ENCODE measurements around the gene BNIPL.
A peak's percentile ranks its signal among the peaks of the same experiment; 100 is the strongest.

Gene BNIPL

DNA sequence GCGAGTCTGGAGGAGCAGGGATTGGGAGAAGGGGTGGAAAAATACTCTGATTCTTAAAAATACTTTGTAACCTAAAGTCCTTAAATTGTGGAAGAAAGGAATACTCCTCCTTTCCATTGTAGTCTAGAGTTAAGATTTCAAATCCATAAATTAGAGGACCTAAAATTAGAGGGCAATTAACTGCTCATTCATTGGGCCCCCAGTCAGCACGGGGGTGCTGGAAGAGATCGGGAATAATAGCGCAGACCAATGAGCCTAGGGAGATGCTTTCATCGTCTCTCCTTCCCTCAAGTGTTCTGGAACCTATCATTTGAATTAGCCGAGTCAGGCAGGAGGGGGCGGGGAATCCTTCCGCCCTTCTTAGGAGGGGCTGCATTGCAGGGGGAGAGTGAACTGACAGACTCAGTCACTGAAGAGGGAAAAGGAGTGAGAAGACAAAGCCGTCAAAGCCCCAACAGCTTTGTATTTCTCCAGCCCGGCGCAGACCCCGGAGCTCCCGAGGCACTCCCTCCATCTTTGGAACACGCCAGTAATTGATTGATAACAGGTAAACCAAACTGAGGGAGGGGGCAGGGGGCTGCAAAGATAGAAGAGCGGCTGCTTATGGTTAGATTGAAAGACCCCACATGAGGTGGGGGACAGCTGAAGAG, 23.7 kb downstream of the BNIPL start, which contains the start of gene MLLT11:
MLLT11 (plus strand) TSS at position 391 of the 650 bp plus-strand sequence. CDS start 6,828 bp downstream, outside the sequence.
- Histone ChIP-seq H3K79me2 (ENCODE audit: insufficient read depth, low read length) (peaks cover 19% of the 10 kb centered on the region; the same call in 1 of the 2 replicates), H3K4me3 (ENCODE audit: low read depth, low read length, poor library complexity, severe bottlenecking) (peak within 1 kb of the TSS; percentile 81), H3K9ac (ENCODE audit: low read length) (peak within 1 kb of the TSS; percentile 86), H3K4me2 (ENCODE audit: low read length) (peak within 1 kb of the TSS; percentile 96), H3K27ac (ENCODE audit: low read depth, low read length, poor library complexity, severe bottlenecking) (peak within 1 kb of the TSS; percentile 64), H3K27me3 (ENCODE audit: insufficient read depth, low read length) (no peaks in the 10 kb centered on the region), H4K20me1 (ENCODE audit: insufficient read depth, low read length) (no peaks in the 10 kb centered on the region), H2AFZ (ENCODE audit: low read length) (peak within 1 kb of the TSS; percentile 39), H3K36me3 (ENCODE audit: insufficient read depth, low read length) (peaks cover 18% of the 10 kb centered on the region), H3K4me1 (ENCODE audit: insufficient read depth, low read length, severe bottlenecking) (peaks cover 46% of the 10 kb centered on the region), H3K9me2 (ENCODE audit: low read depth, low read length) (no peaks in the 10 kb centered on the region), H3F3A (ENCODE audit: insufficient read depth, low read length) (0 out of 2 replicates have a peak, but pooled peaks cover 3% of the 10 kb centered on the region), H3K9me3 (ENCODE audit: low read length) (no peaks in the 10 kb centered on the region)
- no peak for TF ChIP-seq EZH2 (IDR thresholded peaks at IDR 0.05; ENCODE audit: borderline replicate concordance, low read length)
- TF ChIP-seq, protein P1, sequence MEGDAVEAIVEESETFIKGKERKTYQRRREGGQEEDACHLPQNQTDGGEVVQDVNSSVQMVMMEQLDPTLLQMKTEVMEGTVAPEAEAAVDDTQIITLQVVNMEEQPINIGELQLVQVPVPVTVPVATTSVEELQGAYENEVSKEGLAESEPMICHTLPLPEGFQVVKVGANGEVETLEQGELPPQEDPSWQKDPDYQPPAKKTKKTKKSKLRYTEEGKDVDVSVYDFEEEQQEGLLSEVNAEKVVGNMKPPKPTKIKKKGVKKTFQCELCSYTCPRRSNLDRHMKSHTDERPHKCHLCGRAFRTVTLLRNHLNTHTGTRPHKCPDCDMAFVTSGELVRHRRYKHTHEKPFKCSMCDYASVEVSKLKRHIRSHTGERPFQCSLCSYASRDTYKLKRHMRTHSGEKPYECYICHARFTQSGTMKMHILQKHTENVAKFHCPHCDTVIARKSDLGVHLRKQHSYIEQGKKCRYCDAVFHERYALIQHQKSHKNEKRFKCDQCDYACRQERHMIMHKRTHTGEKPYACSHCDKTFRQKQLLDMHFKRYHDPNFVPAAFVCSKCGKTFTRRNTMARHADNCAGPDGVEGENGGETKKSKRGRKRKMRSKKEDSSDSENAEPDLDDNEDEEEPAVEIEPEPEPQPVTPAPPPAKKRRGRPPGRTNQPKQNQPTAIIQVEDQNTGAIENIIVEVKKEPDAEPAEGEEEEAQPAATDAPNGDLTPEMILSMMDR (IDR thresholded peaks at IDR 0.05; ENCODE audit: low read length): peak; percentile 41; the same call in 1 of the 2 replicates

DNA sequence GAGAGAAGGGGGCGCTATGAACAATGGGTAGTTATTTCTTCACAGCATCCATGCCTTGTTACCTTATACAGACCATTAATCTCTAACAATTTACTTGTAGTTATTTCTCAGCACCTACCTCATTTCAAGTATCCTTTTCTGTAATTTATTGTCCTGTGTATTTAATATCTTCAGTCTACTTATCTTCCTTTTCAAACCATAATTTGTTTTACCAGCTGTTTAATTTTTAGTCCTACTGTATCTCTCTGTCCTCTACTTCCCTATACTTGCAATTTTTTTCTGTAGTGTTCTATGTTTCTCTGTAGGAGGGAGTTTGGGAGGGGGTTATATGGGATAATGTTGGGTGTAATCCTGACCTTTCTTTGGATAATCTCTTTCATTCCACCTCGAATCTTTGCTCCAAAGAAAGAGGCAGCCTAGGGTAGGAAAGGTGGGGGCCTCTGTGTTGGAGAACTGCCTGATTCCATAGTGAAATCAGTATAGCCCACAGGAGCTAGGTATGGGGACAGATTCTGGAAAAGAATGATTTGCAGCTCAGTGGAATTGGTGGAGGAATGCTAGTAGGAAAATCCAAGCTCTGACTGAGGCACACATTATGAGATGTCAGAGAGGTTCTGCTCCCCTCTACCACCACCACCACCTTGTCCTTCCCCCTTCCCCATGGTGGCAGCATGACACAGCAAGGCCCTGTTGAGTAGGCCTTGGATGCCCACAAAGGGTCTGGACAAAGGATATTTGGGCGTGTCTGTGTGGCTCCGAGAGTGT, 24.5 kb downstream of the BNIPL start:
- H3K9ac ChIP-seq (ENCODE audit: low read length): peak overlapping the region; percentile 86
- H4K20me1 ChIP-seq (ENCODE audit: insufficient read depth, low read length): no peaks in the 10 kb centered on the region
- H3K9me2 ChIP-seq (ENCODE audit: low read depth, low read length): no peaks in the 10 kb centered on the region
- no peaks in the 10 kb centered on the region for H3K27me3 ChIP-seq (ENCODE audit: insufficient read depth, low read length)
- no peak for TF ChIP-seq EZH2 (IDR thresholded peaks at IDR 0.05; ENCODE audit: borderline replicate concordance, low read length)
- TF ChIP-seq, protein P1 (IDR thresholded peaks at IDR 0.05; ENCODE audit: low read length): no peak
- 0 out of 2 replicates have a peak, but pooled peaks cover 3% of the 10 kb centered on the region for H3F3A ChIP-seq (ENCODE audit: insufficient read depth, low read length)
- H3K4me3 ChIP-seq (ENCODE audit: low read depth, low read length, poor library complexity, severe bottlenecking): peak overlapping the region; percentile 81
- H3K4me2 ChIP-seq (ENCODE audit: low read length): peak overlapping the region; percentile 96
- H3K36me3 ChIP-seq (ENCODE audit: insufficient read depth, low read length): peaks cover 11% of the 10 kb centered on the region; the same call in 1 of the 2 replicates
- H3K79me2 ChIP-seq (ENCODE audit: insufficient read depth, low read length): peaks cover 19% of the 10 kb centered on the region; the same call in 1 of the 2 replicates
- H2AFZ ChIP-seq (ENCODE audit: low read length): peak overlapping the region; percentile 39; the same call in 1 of the 2 replicates
- H3K4me1 ChIP-seq (ENCODE audit: insufficient read depth, low read length, severe bottlenecking): peaks cover 46% of the 10 kb centered on the region
- H3K9me3 ChIP-seq (ENCODE audit: low read length): no peaks in the 10 kb centered on the region
- peak overlapping the region; percentile 64 for H3K27ac ChIP-seq (ENCODE audit: low read depth, low read length, poor library complexity, severe bottlenecking)

DNA sequence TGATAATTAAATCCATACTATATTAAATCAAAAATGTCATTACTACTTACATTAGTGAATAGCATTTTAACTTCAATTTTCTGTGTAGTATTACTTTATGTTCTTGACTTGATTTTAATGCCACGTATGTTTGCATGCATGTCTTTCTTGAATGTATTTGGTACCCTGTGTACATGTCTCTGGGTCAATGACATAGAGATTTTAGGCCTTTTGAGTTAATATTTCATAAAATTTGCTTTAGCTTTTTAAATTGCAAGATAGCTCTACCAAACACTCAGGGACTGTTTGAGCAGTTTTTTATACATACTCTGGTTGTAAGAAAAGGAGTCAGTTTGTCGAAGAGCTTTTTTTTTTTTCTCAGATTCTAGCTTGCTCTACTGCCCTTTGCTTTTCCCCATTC, 25.3 kb downstream of the BNIPL start:
- peaks cover 4% of the 10 kb centered on the region; the same call in 1 of the 2 replicates for H3K36me3 ChIP-seq (ENCODE audit: insufficient read depth, low read length)
- no peaks in the 10 kb centered on the region for H3K27me3 ChIP-seq (ENCODE audit: insufficient read depth, low read length)
- 0 out of 2 replicates have a peak, but pooled peaks cover 3% of the 10 kb centered on the region for H3F3A ChIP-seq (ENCODE audit: insufficient read depth, low read length)
- H3K9me3 ChIP-seq (ENCODE audit: low read length): no peaks in the 10 kb centered on the region
- H2AFZ ChIP-seq (ENCODE audit: low read length): no peak overlapping the region
- peak overlapping the region; percentile 81 for H3K4me3 ChIP-seq (ENCODE audit: low read depth, low read length, poor library complexity, severe bottlenecking)
- no peaks in the 10 kb centered on the region for H4K20me1 ChIP-seq (ENCODE audit: insufficient read depth, low read length)
- peak overlapping the region; percentile 96 for H3K4me2 ChIP-seq (ENCODE audit: low read length)
- peaks cover 19% of the 10 kb centered on the region; the same call in 1 of the 2 replicates for H3K79me2 ChIP-seq (ENCODE audit: insufficient read depth, low read length)
- peaks cover 42% of the 10 kb centered on the region for H3K4me1 ChIP-seq (ENCODE audit: insufficient read depth, low read length, severe bottlenecking)
- H3K9me2 ChIP-seq (ENCODE audit: low read depth, low read length): no peaks in the 10 kb centered on the region
- no peak for TF ChIP-seq EZH2 (IDR thresholded peaks at IDR 0.05; ENCODE audit: borderline replicate concordance, low read length)
- TF ChIP-seq, protein P1 (IDR thresholded peaks at IDR 0.05; ENCODE audit: low read length): no peak
- H3K27ac ChIP-seq (ENCODE audit: low read depth, low read length, poor library complexity, severe bottlenecking): peak overlapping the region; percentile 64
- peak overlapping the region; percentile 86; the same call in 1 of the 2 replicates for H3K9ac ChIP-seq (ENCODE audit: low read length)

Data from OCI-LY1 (cell line).